Trophoblast cell (in vitro differentiated cells and primary cell): ENCODE measurements around the gene BLM.

Experiments
- DNase-seq, 2 donors: peaks; one replicate each; pipeline ENCODE4 v3.0.0-alpha.2; 2016
- H2AFZ ChIP-seq: 2 replicates; pipeline ENCODE4 v1.6.1; 2013; ENCODE audit warnings: low read length, moderate library complexity, mild to moderate bottlenecking; ENCODE audit not compliant: insufficient read depth, poor library complexity
- H2AK5ac ChIP-seq: 2 replicates; pipeline ENCODE4 v1.6.1; 2013; ENCODE audit warnings: mild to moderate bottlenecking, low read length
- H2BK120ac ChIP-seq: 2 replicates; pipeline ENCODE4 v1.6.1; 2013; ENCODE audit warnings: low read length, mild to moderate bottlenecking, moderate library complexity; ENCODE audit not compliant: insufficient read depth, poor library complexity
- H2BK12ac ChIP-seq: 2 replicates; pipeline ENCODE4 v1.6.1; 2013; ENCODE audit warnings: mild to moderate bottlenecking, low read length, moderate library complexity
- H2BK5ac ChIP-seq: 2 replicates; pipeline ENCODE4 v1.6.1; 2013; ENCODE audit warnings: low read length, low read depth, moderate library complexity, mild to moderate bottlenecking; ENCODE audit not compliant: poor library complexity
- H3K14ac ChIP-seq: 2 replicates; pipeline ENCODE4 v1.6.1; 2013; ENCODE audit warnings: mild to moderate bottlenecking, low read length
- H3K18ac ChIP-seq: 2 replicates; pipeline ENCODE4 v1.6.1; 2013; ENCODE audit warnings: mild to moderate bottlenecking, low read length
- H3K23ac ChIP-seq: 2 replicates; pipeline ENCODE4 v1.6.1; 2013; ENCODE audit warnings: low read length
- H3K27ac ChIP-seq: 2 replicates; pipeline ENCODE4 v1.5.1; 2013; ENCODE audit warnings: low read depth, mild to moderate bottlenecking, inconsistent platforms, low read length, moderate library complexity
- H3K27me3 ChIP-seq: 2 replicates; pipeline ENCODE4 v1.6.1; 2013; ENCODE audit warnings: inconsistent platforms, mild to moderate bottlenecking, low read length, moderate library complexity; ENCODE audit not compliant: insufficient read depth
- H3K36me3 ChIP-seq, 2 experiments: 1 replicate in 1 of 2; 2 replicates in 1 of 2; pipeline ENCODE4 v1.6.1; 2013; ENCODE audit warnings: low read length in 2 of 2, mild to moderate bottlenecking in 2 of 2, moderate library complexity in 1 of 2; ENCODE audit not compliant: insufficient read depth in 2 of 2, control insufficient read depth in 1 of 2
- H3K4ac ChIP-seq: 2 replicates; pipeline ENCODE4 v1.6.1; 2013; ENCODE audit warnings: low read depth, mild to moderate bottlenecking, low read length, moderate library complexity
- H3K4me1 ChIP-seq, 2 experiments: 1 replicate in 1 of 2; 2 replicates in 1 of 2; pipeline ENCODE4 v1.6.1; 2013; ENCODE audit warnings: low read length in 2 of 2, mild to moderate bottlenecking in 2 of 2, moderate library complexity in 1 of 2; ENCODE audit not compliant: insufficient read depth in 2 of 2, control insufficient read depth in 1 of 2
- H3K4me2 ChIP-seq: 2 replicates; pipeline ENCODE4 v1.6.1; 2013; ENCODE audit warnings: inconsistent platforms, mild to moderate bottlenecking, low read length, moderate library complexity
- H3K4me3 ChIP-seq: 2 replicates; pipeline ENCODE4 v1.5.1; 2013; ENCODE audit warnings: mild to moderate bottlenecking, low read depth, low read length, inconsistent platforms
- H3K79me1 ChIP-seq: one replicate; pipeline ENCODE4 v1.6.1; 2013; ENCODE audit warnings: low read length
- H3K79me2 ChIP-seq: 2 replicates; pipeline ENCODE4 v1.6.1; 2013; ENCODE audit warnings: low read length, mild to moderate bottlenecking; ENCODE audit not compliant: control insufficient read depth, insufficient read depth, poor library complexity
- H3K9ac ChIP-seq: 2 replicates; pipeline ENCODE4 v1.6.1; 2013; ENCODE audit warnings: mild to moderate bottlenecking, low read length
- H3K9me3 ChIP-seq: 2 replicates; pipeline ENCODE4 v1.6.1; 2013; ENCODE audit warnings: low read depth, mild to moderate bottlenecking, control low read depth, inconsistent platforms, low read length; ENCODE audit not compliant: insufficient read depth
- H4K12ac ChIP-seq: 2 replicates; pipeline ENCODE4 v1.6.1; 2013; ENCODE audit warnings: low read depth, mild to moderate bottlenecking, low read length, moderate library complexity
- H4K8ac ChIP-seq: 2 replicates; pipeline ENCODE4 v1.6.1; 2013; ENCODE audit warnings: low read depth, mild to moderate bottlenecking, low read length, moderate library complexity
- H4K91ac ChIP-seq: one replicate; pipeline ENCODE4 v1.6.1; 2013; ENCODE audit warnings: low read depth, mild to moderate bottlenecking, low read length, moderate library complexity
- WGBS: extraction: QIAGEN DNeasy Blood & Tissue Kit; methylation state at CpG from one replicate; pipeline ENCODE4 v1.1.7; 2013; ENCODE audit warnings: missing lambda C conversion rate; ENCODE audit not compliant: insufficient read length, insufficient coverage; ENCODE audit errors: extremely low coverage; 5-methylcytosine and 5-hydroxymethylcytosine counted together

BLM gene

DNA sequence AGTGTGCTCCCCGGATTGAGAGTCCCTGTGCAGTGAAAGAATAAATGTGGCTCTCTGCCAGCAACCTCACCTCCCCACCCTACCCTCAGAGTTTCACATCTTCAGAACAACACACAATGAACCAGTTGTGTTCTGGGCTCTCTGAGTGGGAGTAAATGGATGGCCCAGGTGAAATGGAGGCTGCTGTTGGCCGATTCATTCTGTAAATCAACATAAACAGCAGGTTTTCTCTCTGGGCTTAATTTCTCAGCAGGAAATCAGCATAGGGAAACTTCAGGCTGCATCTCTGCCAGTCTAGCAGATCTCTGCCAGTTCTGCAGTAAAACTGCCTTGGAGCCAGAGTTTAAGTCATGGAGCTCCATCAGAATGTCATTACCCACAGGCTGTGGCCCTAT lies 96.6 kb downstream of the BLM start:
- H4K12ac ChIP-seq = no peak overlapping the region
- no peak overlapping the region for H3K4me2 ChIP-seq
- no peak overlapping the region for H3K23ac ChIP-seq
- H4K91ac ChIP-seq = no peak overlapping the region
- H2BK5ac ChIP-seq = no peak overlapping the region
- H2AFZ ChIP-seq = no peak overlapping the region
- no peak overlapping the region for H3K4ac ChIP-seq
- H2BK120ac ChIP-seq = no peak overlapping the region
- H3K79me2 ChIP-seq = no peaks in the 10 kb centered on the region
- no peak overlapping the region for H2BK12ac ChIP-seq
- H3K9me3 ChIP-seq = no peaks in the 10 kb centered on the region
- H3K18ac ChIP-seq = no peak overlapping the region
- no peak overlapping the region for H3K14ac ChIP-seq
- peaks cover 15 to 26% of the 10 kb centered on the region in 2 experiments for H3K36me3 ChIP-seq
- H3K79me1 ChIP-seq = no peaks in the 10 kb centered on the region
- no peaks in the 10 kb centered on the region for H3K27me3 ChIP-seq
- DNase-seq = no peak
- no peak overlapping the region for H2AK5ac ChIP-seq
- no peak overlapping the region for H3K27ac ChIP-seq
- no peak overlapping the region for H3K4me3 ChIP-seq
- no peaks in the 10 kb centered on the region for H3K4me1 ChIP-seq
- no peak overlapping the region for H4K8ac ChIP-seq
- H3K9ac ChIP-seq = no peak overlapping the region
- WGBS = no CpG with 5 or more reads among the region's 2 CpGs

DNA sequence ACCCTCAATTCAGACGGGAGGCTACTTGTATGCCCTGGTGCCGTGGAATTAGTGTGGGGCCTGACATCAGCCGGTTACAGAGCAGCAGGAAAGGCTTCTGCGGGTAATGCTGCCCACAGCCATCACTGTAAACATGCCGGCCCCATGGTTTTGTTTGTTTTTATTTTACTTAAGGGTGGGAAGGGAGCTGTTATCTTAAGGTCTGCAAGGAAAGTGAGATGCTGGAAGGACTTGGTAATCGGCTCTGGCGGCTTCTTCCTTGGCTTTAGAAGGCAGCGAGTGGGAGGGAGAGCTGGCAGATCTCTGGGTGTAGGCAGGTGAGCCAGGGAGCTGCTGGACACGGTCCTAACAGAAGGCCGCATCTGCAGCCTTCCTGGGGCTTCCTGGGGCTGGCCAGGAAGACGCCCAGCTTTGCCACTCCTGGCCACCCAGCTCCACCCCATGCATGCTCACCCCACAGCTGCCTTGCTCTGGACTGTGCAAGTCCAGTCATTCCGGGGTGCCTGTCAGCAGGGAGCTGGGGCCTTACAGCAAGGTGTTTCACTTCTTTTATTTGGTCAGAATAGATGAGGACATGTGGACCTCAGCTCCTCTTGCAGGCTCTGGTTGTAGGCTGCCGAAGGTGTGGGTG lies 97.2 kb downstream of the BLM start:
- no peak overlapping the region for H3K14ac ChIP-seq
- H3K27me3 ChIP-seq = no peaks in the 10 kb centered on the region
- peaks cover 13 to 23% of the 10 kb centered on the region in 2 experiments for H3K36me3 ChIP-seq
- H2AK5ac ChIP-seq = no peak overlapping the region
- DNase-seq = no peak
- H3K79me1 ChIP-seq = no peaks in the 10 kb centered on the region
- H3K4ac ChIP-seq = no peak overlapping the region
- WGBS = no CpG with 5 or more reads among the region's 13 CpGs
- no peak overlapping the region for H2BK120ac ChIP-seq
- H3K79me2 ChIP-seq = no peaks in the 10 kb centered on the region
- H3K23ac ChIP-seq = no peak overlapping the region
- no peak overlapping the region for H2AFZ ChIP-seq
- H3K4me3 ChIP-seq = no peak overlapping the region
- H3K9me3 ChIP-seq = no peaks in the 10 kb centered on the region
- no peak overlapping the region for H4K8ac ChIP-seq
- H2BK5ac ChIP-seq = no peak overlapping the region
- H4K91ac ChIP-seq = no peak overlapping the region
- H2BK12ac ChIP-seq = no peak overlapping the region
- H3K18ac ChIP-seq = no peak overlapping the region
- no peak overlapping the region for H3K4me2 ChIP-seq
- no peak overlapping the region for H3K27ac ChIP-seq
- H4K12ac ChIP-seq = no peak overlapping the region
- H3K4me1 ChIP-seq = no peaks in the 10 kb centered on the region
- H3K9ac ChIP-seq = no peak overlapping the region

DNA sequence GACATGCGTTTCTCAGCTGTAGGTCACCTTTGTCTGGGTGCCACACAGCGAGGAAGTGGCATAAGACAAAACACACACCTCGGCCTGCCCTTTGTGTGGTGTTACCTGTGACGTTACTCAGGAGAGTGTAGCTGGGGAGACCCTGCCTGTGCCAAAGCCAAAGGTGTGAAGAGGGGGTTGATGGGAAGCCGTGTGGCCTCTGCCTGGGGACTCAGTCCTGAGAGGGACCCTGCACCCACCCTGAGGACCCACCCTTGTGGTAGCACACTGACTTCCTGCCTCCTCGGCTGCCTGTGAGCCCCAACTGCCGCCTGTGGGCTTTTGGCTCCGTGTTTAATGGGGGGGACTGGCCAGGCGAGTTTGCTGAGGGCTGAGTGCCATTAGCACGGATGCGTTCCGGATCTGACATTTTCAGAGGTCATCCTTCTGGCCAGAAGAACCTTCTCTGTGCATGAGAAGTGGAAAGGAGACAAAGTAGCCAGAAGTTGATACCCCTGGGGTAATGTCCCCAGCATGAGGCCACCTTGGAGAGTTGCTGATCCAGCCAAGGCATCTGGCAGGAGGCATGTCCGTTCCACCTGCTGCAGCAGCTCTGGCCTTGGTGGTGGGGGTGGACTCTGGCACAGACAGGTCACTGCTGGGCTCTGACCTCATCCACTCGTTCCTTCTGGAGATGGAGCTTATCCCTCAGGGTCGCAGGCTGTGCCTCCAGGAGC lies 99.4 kb downstream of the BLM start:
- Histone ChIP-seq H3K9me3 (no peaks in the 10 kb centered on the region), H3K18ac (no peak overlapping the region), H3K27ac (no peak overlapping the region), H3K36me3 (peaks cover 5 to 12% of the 10 kb centered on the region in 2 experiments), H3K4me3 (peak overlapping the region; percentile 30), H3K4me1 (no peaks in the 10 kb centered on the region), H3K9ac (no peak overlapping the region), H3K79me2 (no peaks in the 10 kb centered on the region), H4K12ac (no peak overlapping the region), H2BK5ac (no peak overlapping the region), H3K23ac (no peak overlapping the region), H3K14ac (no peak overlapping the region), H2BK120ac (no peak overlapping the region), H3K4ac (no peak overlapping the region), H3K4me2 (no peak overlapping the region), H4K8ac (no peak overlapping the region), H2BK12ac (no peak overlapping the region), H2AK5ac (no peak overlapping the region), H3K27me3 (no peaks in the 10 kb centered on the region), H2AFZ (no peak overlapping the region), H4K91ac (no peak overlapping the region), H3K79me1 (no peaks in the 10 kb centered on the region)
- no CpG with 5 or more reads among the region's 15 CpGs for WGBS
- DNase-seq = no peak

DNA sequence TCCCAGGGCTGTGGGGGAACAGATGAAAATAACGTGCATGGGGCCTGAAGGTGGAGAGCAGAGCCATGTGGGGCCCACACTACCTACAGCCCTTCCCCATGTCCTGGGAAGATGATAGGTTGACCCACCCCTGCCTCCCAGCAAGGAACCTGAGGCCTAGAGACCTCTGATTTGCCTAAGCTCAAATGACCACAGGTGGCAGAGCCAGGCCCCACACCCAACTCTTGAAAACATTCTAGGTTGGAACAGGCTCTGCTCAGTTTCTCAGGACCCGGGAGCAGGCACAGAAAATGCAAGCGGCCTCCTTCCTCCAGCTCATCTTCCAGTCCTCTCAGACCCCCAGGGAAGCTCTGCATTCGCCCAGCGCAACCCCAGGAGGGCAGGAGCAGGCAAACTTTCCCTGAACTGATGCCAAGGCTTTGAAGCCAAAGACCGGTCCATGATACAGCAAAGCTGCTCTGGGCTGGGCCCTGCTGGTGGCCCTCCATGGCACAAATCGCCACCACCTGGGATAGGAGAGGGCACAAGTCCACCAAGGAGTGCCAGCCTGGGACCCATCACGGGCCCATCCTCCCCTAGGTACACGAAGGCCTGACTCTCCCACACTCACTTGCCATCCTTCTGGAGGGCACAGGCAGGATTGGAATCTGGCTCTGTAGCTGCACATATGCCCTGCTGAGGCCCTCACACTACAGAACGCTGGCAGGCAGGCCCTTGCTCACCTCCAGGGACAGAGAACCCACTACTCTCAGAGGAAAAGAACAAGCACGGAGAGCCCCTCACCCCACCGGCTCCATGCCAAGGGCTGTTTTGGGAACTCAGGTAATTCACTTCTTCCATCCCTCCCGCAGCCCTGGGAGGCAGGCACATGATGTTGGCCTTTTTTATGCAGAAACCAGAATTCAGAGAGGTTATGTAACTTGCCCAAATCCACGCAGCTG lies 100.2 kb downstream of the BLM start:
- Histone ChIP-seq H3K79me1 (no peaks in the 10 kb centered on the region), H2BK12ac (no peak overlapping the region), H3K27ac (no peak overlapping the region), H3K79me2 (no peaks in the 10 kb centered on the region), H3K27me3 (no peaks in the 10 kb centered on the region), H4K12ac (no peak overlapping the region), H3K4me2 (no peak overlapping the region), H4K91ac (no peak overlapping the region), H2AFZ (no peak overlapping the region), H4K8ac (no peak overlapping the region), H3K9me3 (no peaks in the 10 kb centered on the region), H3K18ac (no peak overlapping the region), H3K36me3 (peaks cover 2 to 7% of the 10 kb centered on the region in 2 experiments), H2BK120ac (no peak overlapping the region), H3K4me3 (no peak overlapping the region), H3K4me1 (no peaks in the 10 kb centered on the region), H2BK5ac (no peak overlapping the region), H3K14ac (no peak overlapping the region), H2AK5ac (no peak overlapping the region), H3K23ac (no peak overlapping the region), H3K4ac (no peak overlapping the region), H3K9ac (no peak overlapping the region)
- no CpG with 5 or more reads among the region's 14 CpGs for WGBS
- no peak for DNase-seq
